Esophagus muscularis mucosa (tissue), 4 donors: Measurements from ENCODE around the gene SLC35G1. TPM values are rescaled to one million over a fixed set of nuclear protein-coding genes. Genes with fewer than 3 reads are reported as not detected.

Source experiments
- DNase-seq: peaks from one replicate; pipeline ENCODE4 v3.0.0-alpha.2; 2017; ENCODE audit errors: extremely low spot score
- H3K27ac ChIP-seq, 4 donors: fragments of 200-600 bp; sonication (generic); replicated peaks in 1 of 4; 1 replicate in 3 of 4; 2 replicates in 1 of 4; pipeline ENCODE4 v1.5.1; 2016 to 2019; ENCODE audit warnings: mild to moderate bottlenecking in 1 of 4
- H3K27me3 ChIP-seq, 4 donors: fragments of 200-600 bp; sonication (generic); one replicate each; pipeline versions ENCODE4 v1.5.1 to v1.6.0; 2016 to 2019
- H3K36me3 ChIP-seq, 4 donors: fragments of 200-600 bp; sonication (generic); one replicate each; pipeline ENCODE4 v1.5.1; 2016 to 2019
- H3K4me1 ChIP-seq, 4 donors: fragments of 200-600 bp; sonication (generic); one replicate each; pipeline ENCODE4 v1.5.1; 2016 to 2019
- H3K4me3 ChIP-seq, 4 donors: fragments of 200-600 bp; sonication (generic); 1 replicate in 2 of 4; 2 replicates in 2 of 4; pipeline ENCODE4 v1.5.1; 2016 to 2019; ENCODE audit warnings: mild to moderate bottlenecking in 4 of 4, moderate library complexity in 1 of 4
- H3K9me3 ChIP-seq, 4 donors: fragments of 200-600 bp; sonication (generic); 1 replicate in 3 of 4; 2 replicates in 1 of 4; pipeline ENCODE4 v1.5.1; 2016 to 2019
- CTCF ChIP-seq, 3 experiments: fragments of 200-600 bp in 2 of 3; fragments of 450-650 bp in 1 of 3; sonication (generic) in 2 of 3; IDR thresholded peaks; one replicate each; pipeline ENCODE4 v1.5.1; 2017 to 2019; ENCODE audit warnings: antibody characterized with exemption in 3 of 3, mild to moderate bottlenecking in 2 of 3, moderate library complexity in 1 of 3
- EP300 ChIP-seq: sonication (generic); formaldehyde crosslinking; IDR thresholded peaks from one replicate; pipeline ENCODE4 v1.6.1; 2017; ENCODE audit warnings: antibody characterized with exemption
- POLR2A ChIP-seq: fragments of 450-650 bp; IDR thresholded peaks from one replicate; pipeline ENCODE4 v1.6.1; 2017; ENCODE audit warnings: antibody characterized with exemption, moderate library complexity, mild to moderate bottlenecking, low read depth
- POLR2AphosphoS5 ChIP-seq, 2 donors: sonication (generic); formaldehyde crosslinking; IDR thresholded peaks; one replicate each; pipeline ENCODE4 v1.6.1; 2017; ENCODE audit warnings: antibody characterized with exemption in 2 of 2
- WGBS: methylation state at CpG from one replicate; pipeline ENCODE4 v1.1.5; 2018; 5-methylcytosine and 5-hydroxymethylcytosine counted together
- intact Hi-C: fragments of 100-400 bp; cut with DNase I; formaldehyde crosslinking; loops from one replicate; pipeline ENCODE4 v1.15.1; 2023
- total RNA-seq, 4 donors: library from RNA; depleted of rRNA; stranded (reverse); fragments of >200 nt; gene quantifications; one replicate each; pipeline versions ENCODE4 v1.1.0 to v1.2.1, GENCODE V29; 2016

SLC35G1 gene
- total RNA-seq, 4 donors from 2014 or later = 4.0 to 5.0 (median 4.4) TPM

GRCh38 chr10:93916257-93917063 lies 22.7 kb downstream of the SLC35G1 start:
- TF ChIP-seq POLR2A (no peak), CTCF (IDR thresholded peaks at IDR 0.05) (peak; percentile 65 to 68 (median 68)), POLR2AphosphoS5 (IDR thresholded peaks at IDR 0.05) (no peak), EP300 (no peak)
- Histone ChIP-seq H3K27me3 (no peaks in the 10 kb centered on the region), H3K36me3 (no peaks in the 10 kb centered on the region), H3K4me3 (peak overlapping the region; percentile 17 to 36 (median 26)), H3K4me1 (peaks cover 0 to 20% (median 17%) of the 10 kb centered on the region in 4 donors), H3K27ac (no peak overlapping the region), H3K9me3 (no peaks in the 10 kb centered on the region)
- intact Hi-C loops = loop anchor here (2.0 to 10.0 kb wide), 4 partner anchors 158 to 526 kb away; partner anchors contain the start of gene NOC3L
- no peak for DNase-seq
- 31% methylated on average over 8 of the region's 8 CpGs for WGBS

GRCh38 chr10:93917064-93917391 lies 23.2 kb downstream of the SLC35G1 start:
- TF ChIP-seq CTCF (IDR thresholded peaks at IDR 0.05) = no peak
- no peak overlapping the region for H3K27ac ChIP-seq
- peaks cover 0 to 20% (median 17%) of the 10 kb centered on the region in 4 donors for H3K4me1 ChIP-seq
- H3K4me3 ChIP-seq = peak overlapping the region; percentile 17 to 36 (median 26)
- 68% methylated on average over 10 of the region's 10 CpGs for WGBS
- H3K36me3 ChIP-seq = no peaks in the 10 kb centered on the region
- no peaks in the 10 kb centered on the region for H3K9me3 ChIP-seq
- no peak for DNase-seq
- intact Hi-C loops = loop anchor here (2.0 to 10.0 kb wide), 4 partner anchors 158 to 525 kb away; partner anchors contain the start of gene NOC3L
- no peaks in the 10 kb centered on the region for H3K27me3 ChIP-seq

- H3K36me3 ChIP-seq = no peaks in the 10 kb centered on the region
- H3K9me3 ChIP-seq = no peaks in the 10 kb centered on the region
- peaks cover 0 to 20% (median 17%) of the 10 kb centered on the region in 4 donors for H3K4me1 ChIP-seq
- intact Hi-C loops = loop anchor here (2.0 to 10.0 kb wide), 4 partner anchors 157 to 524 kb away; partner anchors contain the start of gene NOC3L
- DNase-seq = no peak
- WGBS = 31% methylated on average over 2 of the region's 2 CpGs
- H3K4me3 ChIP-seq = no peak overlapping the region
- TF ChIP-seq CTCF (IDR thresholded peaks at IDR 0.05) = no peak
- TF ChIP-seq EP300 = no peak
- no peak for TF ChIP-seq POLR2AphosphoS5 (IDR thresholded peaks at IDR 0.05)
- no peak for TF ChIP-seq POLR2A
- no peak overlapping the region for H3K27ac ChIP-seq
- no peaks in the 10 kb centered on the region for H3K27me3 ChIP-seq
These were observed 24.0 kb downstream of the SLC35G1 start for GRCh38 chr10:93917821-93918220.

- Histone ChIP-seq H3K4me1 (peaks cover 0 to 16% (median 13%) of the 10 kb centered on the region in 4 donors), H3K27ac (no peak overlapping the region), H3K27me3 (no peaks in the 10 kb centered on the region), H3K36me3 (no peaks in the 10 kb centered on the region), H3K4me3 (no peak overlapping the region), H3K9me3 (no peaks in the 10 kb centered on the region)
- TF ChIP-seq CTCF (IDR thresholded peaks at IDR 0.05) = peak in 2 of 3 experiments; percentile 18 to 25
- no peak for TF ChIP-seq EP300
- intact Hi-C loops = no loop called here
- WGBS = 91% methylated on average over 7 of the region's 7 CpGs
- DNase-seq = no peak
These were observed 27.6 kb downstream of the SLC35G1 start for GRCh38 chr10:93921338-93921737.

GRCh38 chr10:93926613-93927012 lies 32.8 kb downstream of the SLC35G1 start:
- intact Hi-C loops = no loop called here
- 93% methylated on average over 1 of the region's 1 CpG for WGBS
- Histone ChIP-seq H3K4me3 (no peak overlapping the region), H3K27me3 (no peaks in the 10 kb centered on the region), H3K27ac (no peak overlapping the region), H3K4me1 (no peaks in the 10 kb centered on the region), H3K36me3 (no peaks in the 10 kb centered on the region), H3K9me3 (no peaks in the 10 kb centered on the region)
- TF ChIP-seq POLR2A = no peak
- no peak for TF ChIP-seq EP300
- no peak for TF ChIP-seq POLR2AphosphoS5 (IDR thresholded peaks at IDR 0.05)
- no peak for TF ChIP-seq CTCF (IDR thresholded peaks at IDR 0.05)
- no peak for DNase-seq
